GM12801 (cell line): ENCODE measurements around the gene TMPRSS13.

Source experiments
- TF ChIP-seq, protein P1 (sequence below): IDR thresholded peaks from one replicate; pipeline ENCODE4 v1.5.1; 2011; ENCODE audit warnings: control low read depth; ENCODE audit not compliant: insufficient read length; ENCODE audit errors: extremely low read depth

The TMPRSS13 gene

DNA sequence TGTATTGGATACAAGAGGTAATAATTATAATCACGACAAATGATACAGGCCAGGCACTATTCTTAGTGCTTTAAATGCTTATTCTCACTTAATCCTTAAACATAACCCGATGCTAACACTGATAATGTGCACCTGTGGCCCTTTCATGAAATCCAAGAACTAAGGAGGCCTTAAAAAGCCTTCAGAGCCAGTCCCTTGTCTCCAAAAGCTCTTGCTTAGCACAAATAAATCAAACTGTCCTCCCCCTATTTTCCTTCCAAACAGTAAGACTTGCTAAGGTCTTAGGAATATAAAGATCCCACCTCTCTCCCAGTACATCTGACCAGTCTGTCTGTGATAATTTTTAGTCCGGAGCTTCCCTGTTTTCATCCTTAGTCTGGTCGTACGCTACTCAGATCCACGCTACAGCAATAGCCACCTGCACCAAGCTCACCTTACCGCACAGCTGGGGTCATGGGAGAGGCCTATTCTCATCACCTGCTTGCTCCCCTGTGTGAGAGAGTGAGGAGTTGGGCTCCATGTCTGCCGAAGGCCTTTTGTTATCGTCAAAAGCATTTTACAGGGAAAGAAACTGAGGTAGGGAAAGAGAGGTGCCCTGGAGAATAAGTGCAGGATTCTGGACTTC is 69.6 kb downstream of the TMPRSS13 start:
- TF ChIP-seq, protein P1, sequence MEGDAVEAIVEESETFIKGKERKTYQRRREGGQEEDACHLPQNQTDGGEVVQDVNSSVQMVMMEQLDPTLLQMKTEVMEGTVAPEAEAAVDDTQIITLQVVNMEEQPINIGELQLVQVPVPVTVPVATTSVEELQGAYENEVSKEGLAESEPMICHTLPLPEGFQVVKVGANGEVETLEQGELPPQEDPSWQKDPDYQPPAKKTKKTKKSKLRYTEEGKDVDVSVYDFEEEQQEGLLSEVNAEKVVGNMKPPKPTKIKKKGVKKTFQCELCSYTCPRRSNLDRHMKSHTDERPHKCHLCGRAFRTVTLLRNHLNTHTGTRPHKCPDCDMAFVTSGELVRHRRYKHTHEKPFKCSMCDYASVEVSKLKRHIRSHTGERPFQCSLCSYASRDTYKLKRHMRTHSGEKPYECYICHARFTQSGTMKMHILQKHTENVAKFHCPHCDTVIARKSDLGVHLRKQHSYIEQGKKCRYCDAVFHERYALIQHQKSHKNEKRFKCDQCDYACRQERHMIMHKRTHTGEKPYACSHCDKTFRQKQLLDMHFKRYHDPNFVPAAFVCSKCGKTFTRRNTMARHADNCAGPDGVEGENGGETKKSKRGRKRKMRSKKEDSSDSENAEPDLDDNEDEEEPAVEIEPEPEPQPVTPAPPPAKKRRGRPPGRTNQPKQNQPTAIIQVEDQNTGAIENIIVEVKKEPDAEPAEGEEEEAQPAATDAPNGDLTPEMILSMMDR, result no peak

GRCh38 chr11:117859061-117859460 is 70.1 kb downstream of the TMPRSS13 start:
- TF ChIP-seq, protein P1, result no peak

DNA sequence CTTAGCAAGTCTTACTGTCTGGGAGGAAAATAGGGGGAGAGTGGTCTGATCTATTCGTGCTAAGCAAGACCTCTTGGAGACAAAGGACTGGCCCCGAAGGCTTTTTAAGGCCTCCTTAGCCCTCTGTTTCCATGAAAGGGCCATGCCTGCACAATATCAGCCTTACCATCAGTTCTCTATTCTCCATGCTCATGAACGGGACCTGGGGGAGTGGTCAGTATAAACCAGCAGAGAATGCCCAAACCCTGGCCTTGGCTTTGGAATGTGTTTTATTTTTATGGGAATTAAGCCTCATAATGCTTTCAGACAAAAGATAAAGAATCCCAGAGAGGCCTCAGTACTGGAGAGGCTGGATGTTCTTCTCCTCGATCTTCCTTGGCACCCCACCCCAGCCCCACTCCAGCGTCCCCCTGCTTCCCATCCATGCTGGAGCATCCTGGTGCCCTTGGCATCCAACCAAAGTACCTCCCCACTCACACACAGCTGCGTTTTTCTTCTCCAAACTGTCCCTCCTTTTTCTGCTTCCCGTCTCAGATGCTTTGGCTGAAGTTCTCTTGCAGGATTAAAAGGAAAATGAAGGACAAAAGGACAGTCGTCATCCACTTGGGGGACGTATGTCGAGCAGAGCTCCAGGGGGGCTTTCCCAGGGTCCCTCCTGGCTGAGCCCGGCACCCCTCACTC is 71.3 kb downstream of the TMPRSS13 start:
- TF ChIP-seq, protein P1, result no peak

GRCh38 chr11:117855912-117856651 is 73.1 kb downstream of the TMPRSS13 start:
- TF ChIP-seq, protein P1, result no peak

DNA sequence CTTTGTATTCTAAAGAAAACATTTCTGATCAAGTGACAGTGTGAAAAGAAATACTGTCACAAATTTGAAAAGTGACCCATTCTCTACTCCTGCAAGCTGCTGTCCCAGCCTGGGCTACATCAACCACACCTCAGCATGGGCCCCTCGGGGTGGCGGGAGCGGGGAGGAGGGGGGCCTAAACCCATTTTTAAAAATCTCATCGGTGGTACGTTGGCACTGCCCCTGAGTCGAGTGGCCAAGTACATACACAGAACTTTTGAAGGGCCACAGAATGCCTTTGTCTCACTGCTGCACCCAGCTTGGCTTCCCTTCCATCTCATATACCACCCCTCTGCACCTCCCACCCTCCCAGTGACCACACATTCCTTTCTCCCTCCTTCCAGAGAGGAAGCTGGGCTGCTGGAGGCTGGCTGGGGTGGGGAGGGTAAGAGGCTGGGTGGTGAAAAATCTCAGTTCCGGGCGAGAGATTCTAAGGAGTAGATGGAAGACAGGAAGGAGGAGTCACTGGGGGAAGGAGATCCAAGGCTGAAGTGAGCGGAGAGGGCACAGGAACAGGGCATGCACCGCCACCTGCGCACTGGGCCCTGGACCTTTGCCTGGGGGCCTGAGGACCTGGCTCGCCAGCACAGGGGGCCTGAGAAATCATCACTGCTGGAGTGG is 73.9 kb downstream of the TMPRSS13 start:
- TF ChIP-seq, protein P1, result no peak

DNA sequence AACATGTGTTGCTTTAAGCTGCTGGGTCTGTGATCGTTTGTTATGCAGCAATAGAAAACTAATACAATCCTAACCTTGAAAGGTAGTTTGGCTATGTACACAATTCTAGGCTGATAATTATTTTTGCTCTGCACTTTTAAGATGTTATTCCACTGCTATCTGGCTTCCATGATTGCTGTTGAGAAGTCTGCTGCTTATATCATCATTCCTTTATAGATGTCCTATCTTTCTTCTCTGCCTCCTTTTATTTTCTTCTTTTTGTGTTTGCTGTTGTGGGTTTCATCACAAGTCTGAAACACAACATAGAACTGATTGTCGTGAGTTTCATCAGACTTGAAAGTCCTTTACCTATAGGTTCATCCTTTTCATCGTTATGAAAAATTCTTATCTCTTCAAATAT is 76.9 kb downstream of the TMPRSS13 start:
- TF ChIP-seq, protein P1, result no peak

- TF ChIP-seq, protein P1, result no peak
These were observed 77.3 kb downstream of the TMPRSS13 start for GRCh38 chr11:117851852-117852251.
